ENCODE data around the gene ZNF160.

The ZNF160 gene

DNA sequence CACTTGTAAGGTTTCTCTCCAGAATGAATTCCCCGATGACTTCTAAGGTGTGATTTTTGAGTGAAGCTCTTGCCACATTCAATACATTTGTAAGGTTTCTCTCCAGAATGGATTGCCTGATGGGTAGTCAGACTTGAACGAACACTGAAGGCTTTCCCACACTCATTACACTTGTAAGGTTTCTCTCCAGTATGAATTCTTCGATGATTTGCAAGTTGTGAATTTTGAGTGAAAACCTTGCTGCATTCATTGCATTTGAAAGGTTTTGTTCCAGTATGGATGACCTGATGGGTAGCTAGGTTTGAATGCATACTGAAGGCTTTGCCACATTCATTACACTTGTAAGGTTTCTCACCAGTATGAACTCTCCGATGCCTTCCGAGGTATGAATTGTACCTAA, 34.4 kb downstream of the ZNF160 start:
- TF ChIP-seq, protein P1, sequence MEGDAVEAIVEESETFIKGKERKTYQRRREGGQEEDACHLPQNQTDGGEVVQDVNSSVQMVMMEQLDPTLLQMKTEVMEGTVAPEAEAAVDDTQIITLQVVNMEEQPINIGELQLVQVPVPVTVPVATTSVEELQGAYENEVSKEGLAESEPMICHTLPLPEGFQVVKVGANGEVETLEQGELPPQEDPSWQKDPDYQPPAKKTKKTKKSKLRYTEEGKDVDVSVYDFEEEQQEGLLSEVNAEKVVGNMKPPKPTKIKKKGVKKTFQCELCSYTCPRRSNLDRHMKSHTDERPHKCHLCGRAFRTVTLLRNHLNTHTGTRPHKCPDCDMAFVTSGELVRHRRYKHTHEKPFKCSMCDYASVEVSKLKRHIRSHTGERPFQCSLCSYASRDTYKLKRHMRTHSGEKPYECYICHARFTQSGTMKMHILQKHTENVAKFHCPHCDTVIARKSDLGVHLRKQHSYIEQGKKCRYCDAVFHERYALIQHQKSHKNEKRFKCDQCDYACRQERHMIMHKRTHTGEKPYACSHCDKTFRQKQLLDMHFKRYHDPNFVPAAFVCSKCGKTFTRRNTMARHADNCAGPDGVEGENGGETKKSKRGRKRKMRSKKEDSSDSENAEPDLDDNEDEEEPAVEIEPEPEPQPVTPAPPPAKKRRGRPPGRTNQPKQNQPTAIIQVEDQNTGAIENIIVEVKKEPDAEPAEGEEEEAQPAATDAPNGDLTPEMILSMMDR (IDR thresholded peaks at IDR 0.05; ENCODE audit: low read depth, low read length): no peak
- no peak for DNase-seq (ENCODE audit: extremely low read depth, low read depth)

DNA sequence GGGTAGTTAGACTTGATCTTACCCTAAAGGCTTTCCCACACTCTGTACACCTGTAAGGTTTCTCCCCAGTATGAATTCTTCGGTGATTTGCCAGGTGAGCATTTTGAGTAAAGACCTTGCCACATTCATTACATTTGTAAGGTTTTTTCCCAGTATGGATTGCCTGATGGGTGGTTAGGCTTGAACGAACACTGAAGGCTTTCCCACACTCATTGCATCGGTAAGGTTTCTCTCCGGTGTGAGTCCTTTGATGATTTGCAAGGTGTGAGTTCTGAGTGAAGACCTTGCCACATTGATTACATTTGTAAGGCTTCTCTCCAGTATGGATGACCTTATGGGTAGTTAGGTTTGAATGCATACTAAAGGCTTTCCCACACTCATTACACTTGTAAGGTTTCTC, 35.0 kb downstream of the ZNF160 start:
- DNase-seq (ENCODE audit: extremely low read depth, low read depth): no peak
- TF ChIP-seq, protein P1 (IDR thresholded peaks at IDR 0.05; ENCODE audit: low read depth, low read length): no peak

DNA sequence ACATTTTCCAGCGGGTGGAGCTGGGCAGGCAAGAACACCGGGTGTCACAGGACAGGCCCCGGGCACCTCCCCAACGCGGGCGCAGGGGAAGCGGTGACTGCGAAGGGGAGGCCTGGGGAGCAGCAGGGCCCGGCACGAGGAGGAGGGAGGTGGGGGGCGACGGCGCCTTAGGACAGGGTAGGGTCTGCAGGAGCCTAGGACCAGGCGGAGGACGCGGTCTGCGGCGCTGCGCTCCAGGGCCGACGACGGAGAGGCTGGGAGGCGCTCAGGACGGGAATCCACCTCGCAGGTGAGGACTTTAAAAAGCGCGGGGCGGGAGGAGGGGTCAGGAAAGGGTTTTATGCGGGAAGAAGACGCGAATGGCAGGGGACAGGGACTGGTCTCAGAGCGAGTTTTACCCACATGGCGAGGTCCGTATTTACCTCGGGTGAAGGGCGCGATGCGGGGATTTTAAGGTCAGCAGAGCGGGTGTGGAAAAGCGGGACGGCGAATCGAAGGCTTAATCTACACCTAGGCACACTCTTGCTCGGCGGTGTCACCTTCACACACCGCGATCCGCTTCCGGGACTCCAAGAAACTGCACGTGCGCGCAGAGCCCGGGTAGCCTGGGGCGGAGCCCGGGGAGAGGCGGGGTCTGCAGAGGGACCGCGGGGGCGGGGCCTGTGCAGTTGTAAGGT, 45.2 kb downstream of the ZNF160 start:
- DNase-seq (ENCODE audit: extremely low read depth, low read depth): no peak
- TF ChIP-seq, protein P1 (IDR thresholded peaks at IDR 0.05; ENCODE audit: low read depth, low read length): no peak

DNA sequence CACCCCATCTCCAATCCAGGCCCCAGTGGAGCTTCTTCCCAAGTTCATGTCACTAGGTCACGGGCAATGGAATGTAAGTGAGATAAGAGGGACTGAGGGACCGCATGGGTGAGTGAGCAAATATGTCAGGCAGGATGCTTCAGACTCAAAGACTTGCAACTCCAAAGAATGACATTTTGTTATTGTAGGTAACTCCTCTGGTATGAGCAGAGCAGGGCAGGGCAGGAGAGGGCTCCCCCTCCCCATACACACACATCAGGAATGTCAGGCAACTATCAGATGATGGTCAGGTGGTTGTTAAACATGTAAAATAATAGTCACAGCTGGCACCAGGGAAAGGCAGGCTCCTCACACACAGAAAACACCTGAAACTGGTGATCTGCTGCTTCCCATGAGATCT, 48.1 kb downstream of the ZNF160 start:
- DNase-seq (ENCODE audit: extremely low read depth, low read depth): no peak
- TF ChIP-seq, protein P1 (IDR thresholded peaks at IDR 0.05; ENCODE audit: low read depth, low read length): no peak

DNA sequence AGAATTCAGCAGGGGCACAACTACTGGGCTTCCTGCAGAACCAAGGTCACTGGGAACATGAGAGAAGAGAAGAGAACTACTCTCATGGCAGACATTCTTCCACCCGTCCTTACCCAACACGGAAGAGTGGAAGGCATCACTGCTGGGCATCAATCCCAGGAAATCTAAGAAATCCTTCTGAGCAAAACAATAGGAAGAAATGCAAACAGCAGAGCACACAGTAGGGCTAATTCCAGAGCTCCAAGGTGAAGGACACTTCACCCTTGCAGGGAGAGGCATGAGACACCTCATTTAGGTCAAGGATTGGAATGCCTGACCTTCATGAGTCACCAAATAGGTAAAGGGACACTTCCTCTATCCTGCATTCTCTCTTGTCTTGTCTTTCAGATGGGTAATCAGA, 55.8 kb downstream of the ZNF160 start:
- no peak for DNase-seq (ENCODE audit: extremely low read depth, low read depth)
- TF ChIP-seq, protein P1 (IDR thresholded peaks at IDR 0.05; ENCODE audit: low read depth, low read length): no peak

DNA sequence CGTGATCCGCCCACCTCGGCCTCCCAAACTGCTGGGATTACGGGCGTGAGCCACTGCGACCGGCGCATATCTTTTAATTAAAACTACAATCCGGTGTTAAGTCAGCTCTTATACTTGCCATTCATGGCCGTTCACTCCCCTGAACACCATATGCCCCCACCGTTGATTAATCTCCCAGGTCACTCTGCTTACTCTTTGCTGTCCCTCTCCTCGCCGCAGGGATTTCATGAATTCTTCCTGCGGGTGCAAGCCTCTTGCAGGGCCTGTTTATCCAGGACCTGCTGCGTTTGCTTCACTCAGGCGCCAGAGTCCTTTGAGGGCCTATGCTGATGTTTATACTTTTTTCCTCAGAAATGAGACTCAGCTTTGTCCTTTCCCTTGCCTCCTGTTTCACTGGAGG, 57.7 kb downstream of the ZNF160 start:
- TF ChIP-seq, protein P1 (IDR thresholded peaks at IDR 0.05; ENCODE audit: low read depth, low read length): no peak
- no peak for DNase-seq (ENCODE audit: extremely low read depth, low read depth)

DNA sequence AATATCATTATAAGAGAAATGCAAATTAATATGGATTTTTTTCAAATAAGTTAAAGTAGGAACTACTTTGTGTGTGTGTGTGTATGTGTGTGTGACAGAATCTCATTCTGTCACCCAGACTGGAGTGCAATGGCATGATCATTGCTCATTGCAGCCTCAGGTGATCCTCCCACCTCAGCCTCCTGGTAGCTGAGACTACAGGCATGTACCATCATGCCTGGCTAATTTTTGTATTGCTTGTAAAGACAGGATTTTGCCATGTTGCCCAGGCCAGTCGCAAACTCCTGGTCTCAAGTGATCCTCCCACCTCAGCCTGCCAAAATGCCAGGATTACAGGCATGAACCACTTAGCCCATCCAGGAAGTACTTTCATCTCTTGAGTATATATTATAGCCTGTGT, 61.9 kb downstream of the ZNF160 start:
- DNase-seq (ENCODE audit: extremely low read depth, low read depth): no peak
- TF ChIP-seq, protein P1 (IDR thresholded peaks at IDR 0.05; ENCODE audit: low read depth, low read length): no peak

All from AG09319 (cell line).